HCT116 (cell line): ENCODE data around the gene BIK. TPM values are rescaled to one million over a fixed set of nuclear protein-coding genes. Genes with fewer than 3 reads are reported as not detected.

ENCODE experiments used
- ATAC-seq: fragments of 200-7000 bp; cut with Tn5 transposase; 2 replicates; pipeline ENCODE4 v1.9.1; 2020; ENCODE audit warnings: mild to moderate bottlenecking, moderate library complexity
- BruUV-seq: library from RNA; stranded (reverse); fragments of 400-500 nt; replicated peaks from 2 replicates; lab custom pipeline; 2021; lab: Mats Ljungman, UMichigan
- CTCF ChIA-PET: fragments of 300-600 bp; sonication (Branson Sonifier 250); formaldehyde crosslinking; loops from one replicate; lab custom pipeline; 2021; ENCODE audit warnings: antibody characterized with exemption; lab: Charles Lee
- POLR2A ChIA-PET: fragments of 300-600, 350-600 bp; sonication (Branson Sonifier 250); formaldehyde crosslinking; loops from one replicate; lab custom pipeline; 2021; ENCODE audit warnings: antibody characterized with exemption; lab: Charles Lee
- RAD21 ChIA-PET, 2 experiments: fragments of 300-600 bp; sonication (Branson Sonifier 250); formaldehyde crosslinking; loops; one replicate each; lab custom pipeline; 2023; ENCODE audit warnings: low total read pairs in 2 of 2; ENCODE audit not compliant: uncharacterized antibody in 2 of 2, unreplicated experiment in 2 of 2, low non-redundant PET in 1 of 2; lab: Charles Lee
- DNase-seq: peaks from one replicate; pipeline ENCODE4 v3.0.0-alpha.2; 2010; ENCODE audit warnings: low read depth, low spot score
- H2AFZ ChIP-seq: fragments of 200-600 bp; shearing (Covaris generic), sonication (generic); 2 replicates; pipeline ENCODE4 v1.6.1; 2017; ENCODE audit warnings: low read depth, mixed run types, mixed read lengths, antibody characterized with exemption, low read length; ENCODE audit not compliant: poor library complexity, severe bottlenecking
- H3K27ac ChIP-seq: 2 replicates; pipeline ENCODE4 v1.5.1; 2012; ENCODE audit warnings: low read depth, low read length
- H3K27me3 ChIP-seq: fragments of 200-600 bp; sonication (generic); 2 replicates; pipeline ENCODE4 v1.6.1; 2016; ENCODE audit warnings: mixed run types, low read length, mixed read lengths; ENCODE audit not compliant: insufficient read depth
- H3K36me3 ChIP-seq, 2 experiments: fragments of 200-500 bp in 1 of 2; fragments of 200-600 bp in 1 of 2; sonication (Bioruptor generic) in 1 of 2; sonication (generic) in 1 of 2; 2 replicates each; pipeline versions ENCODE4 v1.5.1 to v1.6.1; 2014 to 2016; ENCODE audit warnings: low read length in 2 of 2, inconsistent platforms in 1 of 2, mixed read lengths in 1 of 2, mixed run types in 1 of 2; ENCODE audit not compliant: insufficient read depth in 2 of 2, control insufficient read depth in 1 of 2
- H3K4me1 ChIP-seq, 2 experiments: fragments of 200-600 bp in 1 of 2; sonication (generic) in 1 of 2; 2 replicates each; pipeline versions ENCODE4 v1.5.1 to v1.6.1; 2012 to 2017; ENCODE audit warnings: low read length in 2 of 2, inconsistent platforms in 1 of 2, mild to moderate bottlenecking in 1 of 2, mixed read lengths in 1 of 2, mixed run types in 1 of 2, moderate library complexity in 1 of 2; ENCODE audit not compliant: insufficient read depth in 2 of 2, control insufficient read depth in 1 of 2
- H3K4me2 ChIP-seq: fragments of 200-600 bp; sonication (generic); 2 replicates; pipeline ENCODE4 v1.6.1; 2017; ENCODE audit warnings: mixed run types, low read length, mixed read lengths
- H3K4me3 ChIP-seq, 2 experiments: fragments of 200-600 bp in 1 of 2; sonication (generic) in 1 of 2; replicated peaks in 1 of 2; 2 replicates each; pipeline ENCODE4 v1.5.1; 2011 to 2016; ENCODE audit warnings: low read length in 2 of 2, control low read depth in 1 of 2, low read depth in 1 of 2, mild to moderate bottlenecking in 1 of 2, mixed read lengths in 1 of 2, mixed run types in 1 of 2
- H3K79me2 ChIP-seq: fragments of 200-600 bp; sonication (generic); 2 replicates; pipeline ENCODE4 v1.6.1; 2017; ENCODE audit warnings: mild to moderate bottlenecking, mixed run types, low read length, moderate library complexity, mixed read lengths; ENCODE audit not compliant: insufficient read depth
- H3K9ac ChIP-seq: fragments of 200-600 bp; sonication (generic); 2 replicates; pipeline ENCODE4 v1.6.1; 2016; ENCODE audit warnings: low read length, mixed read lengths
- H3K9me2 ChIP-seq: fragments of 200-600 bp; sonication (generic), shearing (Covaris generic); 2 replicates; pipeline ENCODE4 v1.6.1; 2017; ENCODE audit warnings: mixed run types, mild to moderate bottlenecking, moderate library complexity; ENCODE audit not compliant: insufficient read depth
- H3K9me3 ChIP-seq, 2 experiments: fragments of 200-500 bp in 1 of 2; fragments of 200-600 bp in 1 of 2; sonication (Bioruptor generic) in 1 of 2; sonication (generic) in 1 of 2; 2 replicates each; pipeline ENCODE4 v1.6.1; 2014 to 2017; ENCODE audit warnings: low read length in 2 of 2, mixed read lengths in 2 of 2, inconsistent platforms in 1 of 2, low read depth in 1 of 2, mild to moderate bottlenecking in 1 of 2, mixed run types in 1 of 2, moderate library complexity in 1 of 2; ENCODE audit not compliant: control insufficient read depth in 1 of 2, insufficient read depth in 1 of 2
- H4K20me1 ChIP-seq: fragments of 200-600 bp; sonication (generic), shearing (Covaris generic); 2 replicates; pipeline ENCODE4 v1.6.1; 2017; ENCODE audit warnings: mixed run types, mild to moderate bottlenecking, moderate library complexity; ENCODE audit not compliant: insufficient read depth
- CEBPB ChIP-seq: IDR thresholded peaks from 2 replicates; pipeline ENCODE4 v1.6.1; 2012; ENCODE audit warnings: low read depth
- CTCF ChIP-seq, 3 experiments: fragments of 200-600 bp in 1 of 3; sonication (generic) in 1 of 3; IDR thresholded peaks in 2 of 3; conservative IDR thresholded peaks in 1 of 3; 2 replicates each; pipeline ENCODE4 v1.5.1; 2012 to 2017; ENCODE audit warnings: low read depth in 2 of 3, low read length in 2 of 3, antibody characterized with exemption in 1 of 3, borderline replicate concordance in 1 of 3, control low read depth in 1 of 3, mild to moderate bottlenecking in 1 of 3, mixed read lengths in 1 of 3, mixed run types in 1 of 3, moderate library complexity in 1 of 3; ENCODE audit not compliant: insufficient read depth in 1 of 3
- EZH2phosphoT487 ChIP-seq: fragments of 200-600 bp; IDR thresholded peaks from 2 replicates; pipeline ENCODE4 v1.6.1; 2018; ENCODE audit warnings: antibody characterized with exemption, borderline replicate concordance
- FOSL1 ChIP-seq: IDR thresholded peaks from 2 replicates; pipeline ENCODE4 v1.6.1; 2012; ENCODE audit warnings: low read depth
- POLR2A ChIP-seq: IDR thresholded peaks from 2 replicates; pipeline ENCODE4 v1.7.0; 2011; ENCODE audit warnings: borderline replicate concordance; ENCODE audit not compliant: insufficient read depth, insufficient read length; ENCODE audit errors: extremely low read depth
- SIN3A ChIP-seq: IDR thresholded peaks from 2 replicates; pipeline ENCODE4 v1.6.1; 2012; ENCODE audit warnings: low read depth
- SP1 ChIP-seq: IDR thresholded peaks from 2 replicates; pipeline ENCODE4 v1.6.1; 2012; ENCODE audit warnings: low read depth
- SRF ChIP-seq: IDR thresholded peaks from 2 replicates; pipeline ENCODE4 v1.6.1; 2012; ENCODE audit warnings: low read depth
- YY1 ChIP-seq: IDR thresholded peaks from 2 replicates; pipeline ENCODE4 v1.6.1; 2011; ENCODE audit warnings: low read length, low read depth, moderate library complexity, mild to moderate bottlenecking; ENCODE audit not compliant: insufficient replicate concordance; ENCODE audit errors: extremely low read depth
- ZBTB33 ChIP-seq: IDR thresholded peaks from 2 replicates; pipeline ENCODE4 v1.6.1; 2011; ENCODE audit warnings: mild to moderate bottlenecking, low read length, moderate library complexity; ENCODE audit not compliant: insufficient replicate concordance; ENCODE audit errors: extremely low read depth
- intact Hi-C: fragments of 100-400 bp; cut with micrococcal nuclease; formaldehyde crosslinking; loops from 2 replicates; pipeline ENCODE4 v1.10.0; 2022
- total RNA-seq: library from RNA; stranded (reverse); gene quantifications from one replicate; pipeline ENCODE4 v1.2.1, GENCODE V29; 2021; ENCODE audit not compliant: unreplicated experiment

The BIK gene
- total RNA-seq, 1 experiment from 2014 or later: 31.0 TPM

GRCh38 chr22:43166132-43166930 lies 55.8 kb downstream of the BIK start:
- TF ChIP-seq SRF (no peak), YY1 (no peak), SIN3A (no peak), ZBTB33 (no peak), CTCF (IDR thresholded peaks at IDR 0.05 in 2 of 3, conservative IDR thresholded peaks at IDR 0.05 in 1 of 3; ENCODE audit: borderline replicate concordance in 1 of 3, insufficient read depth in 1 of 3, low read depth in 2 of 3, low read length in 2 of 3) (no peak), CEBPB (no peak), FOSL1 (no peak), EZH2phosphoT487 (no peak), SP1 (no peak), POLR2A (no peak)
- ChIA-PET RAD21 (interaction anchor here in 1 of 2 experiments (0.7 to 1.0 kb wide), 2 partner anchors 13 to 49 kb away, joined by 3 to 5 read pairs; no protein-coding TSS in a partner anchor), POLR2A (interaction anchor here (1.1 kb wide), 1 partner anchor 21 kb away, joined by 4 read pairs; the partner anchor contains the start of gene TTLL12), CTCF (no interaction called here)
- no TSS peak for BruUV-seq
- H3K4me1 ChIP-seq: no peaks in the 10 kb centered on the region
- H3K27ac ChIP-seq: no peak overlapping the region
- intact Hi-C loops: no loop called here
- no peak for DNase-seq
- peaks cover 3 to 10% of the 10 kb centered on the region in 2 experiments; a peak in 3 of 4 replicates for H3K36me3 ChIP-seq
- ATAC-seq: peak; percentile 24
- H4K20me1 ChIP-seq: no peaks in the 10 kb centered on the region
- H3K27me3 ChIP-seq: no peaks in the 10 kb centered on the region
- no peaks in the 10 kb centered on the region for H3K9me3 ChIP-seq
- H3K9ac ChIP-seq: no peak overlapping the region
- H3K79me2 ChIP-seq: no peaks in the 10 kb centered on the region
- H3K9me2 ChIP-seq: no peaks in the 10 kb centered on the region
- no peak overlapping the region for H2AFZ ChIP-seq
- H3K4me3 ChIP-seq: no peak overlapping the region
- no peak overlapping the region for H3K4me2 ChIP-seq
